ENCODE data around the gene PI4KA.

GRCh38 chr22:20865331-20865730 lies 6.7 kb upstream of the PI4KA start:
- TF ChIP-seq, protein P1, sequence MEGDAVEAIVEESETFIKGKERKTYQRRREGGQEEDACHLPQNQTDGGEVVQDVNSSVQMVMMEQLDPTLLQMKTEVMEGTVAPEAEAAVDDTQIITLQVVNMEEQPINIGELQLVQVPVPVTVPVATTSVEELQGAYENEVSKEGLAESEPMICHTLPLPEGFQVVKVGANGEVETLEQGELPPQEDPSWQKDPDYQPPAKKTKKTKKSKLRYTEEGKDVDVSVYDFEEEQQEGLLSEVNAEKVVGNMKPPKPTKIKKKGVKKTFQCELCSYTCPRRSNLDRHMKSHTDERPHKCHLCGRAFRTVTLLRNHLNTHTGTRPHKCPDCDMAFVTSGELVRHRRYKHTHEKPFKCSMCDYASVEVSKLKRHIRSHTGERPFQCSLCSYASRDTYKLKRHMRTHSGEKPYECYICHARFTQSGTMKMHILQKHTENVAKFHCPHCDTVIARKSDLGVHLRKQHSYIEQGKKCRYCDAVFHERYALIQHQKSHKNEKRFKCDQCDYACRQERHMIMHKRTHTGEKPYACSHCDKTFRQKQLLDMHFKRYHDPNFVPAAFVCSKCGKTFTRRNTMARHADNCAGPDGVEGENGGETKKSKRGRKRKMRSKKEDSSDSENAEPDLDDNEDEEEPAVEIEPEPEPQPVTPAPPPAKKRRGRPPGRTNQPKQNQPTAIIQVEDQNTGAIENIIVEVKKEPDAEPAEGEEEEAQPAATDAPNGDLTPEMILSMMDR (IDR thresholded peaks at IDR 0.05), result no peak
- TF ChIP-seq POLR2A (IDR thresholded peaks at IDR 0.05), result no peak

Measured in right lobe of liver (tissue), 4 donors.